ENCODE data around the gene KLHL14.

GRCh38 chr18:32810314-32810713 is 37.5 kb upstream of the KLHL14 start:
- TF ChIP-seq MAX (IDR thresholded peaks at IDR 0.05; ENCODE audit: low read depth, low read length), result no peak
- no peak for TF ChIP-seq CTCF (IDR thresholded peaks at IDR 0.05; ENCODE audit: low read depth, low read length)
